ENCODE measurements around the gene CLEC4M.

CLEC4M gene

GRCh38 chr19:7787602-7788177, 24.6 kb downstream of the CLEC4M start:
- H3K4me3 ChIP-seq (ENCODE audit: insufficient read depth, low read length, poor library complexity, severe bottlenecking) = no peak overlapping the region
- H3K27ac ChIP-seq (ENCODE audit: low read depth, low read length) = no peak overlapping the region
- no peak overlapping the region for H3K9ac ChIP-seq (ENCODE audit: low read length)
- H3K27me3 ChIP-seq (ENCODE audit: low read length) = no peaks in the 10 kb centered on the region
- no peaks in the 10 kb centered on the region for H3K79me2 ChIP-seq (ENCODE audit: insufficient read depth, low read length)
- no peak overlapping the region for H2AFZ ChIP-seq (ENCODE audit: low read depth, low read length, severe bottlenecking)
- H3K4me2 ChIP-seq (ENCODE audit: low read depth, low read length, poor library complexity, severe bottlenecking) = no peak overlapping the region
- no peaks in the 10 kb centered on the region for H4K20me1 ChIP-seq (ENCODE audit: low read depth, low read length)
- TF ChIP-seq CTCF (IDR thresholded peaks at IDR 0.05; ENCODE audit: insufficient read depth, low read length, poor library complexity, severe bottlenecking) = no peak
- no peak for TF ChIP-seq EZH2phosphoT487 (conservative IDR thresholded peaks at IDR 0.05; ENCODE audit: low read length)
- H3K9me3 ChIP-seq (ENCODE audit: insufficient read depth, low read length) = peaks cover 6% of the 10 kb centered on the region; the same call in 1 of the 2 replicates
- H3F3A ChIP-seq (ENCODE audit: insufficient read depth) = no peaks in the 10 kb centered on the region
- no peaks in the 10 kb centered on the region for H3K36me3 ChIP-seq (ENCODE audit: low read length)
- H3K9me2 ChIP-seq (replicated peaks; ENCODE audit: insufficient read depth, low read length) = no peaks in the 10 kb centered on the region

GRCh38 chr19:7788178-7788932, 25.3 kb downstream of the CLEC4M start:
- Histone ChIP-seq H3K27me3 (ENCODE audit: low read length) (no peaks in the 10 kb centered on the region), H3K36me3 (ENCODE audit: low read length) (no peaks in the 10 kb centered on the region), H3F3A (ENCODE audit: insufficient read depth) (no peaks in the 10 kb centered on the region), H3K27ac (ENCODE audit: low read depth, low read length) (no peak overlapping the region), H3K9ac (ENCODE audit: low read length) (no peak overlapping the region), H2AFZ (ENCODE audit: low read depth, low read length, severe bottlenecking) (no peak overlapping the region), H3K4me2 (ENCODE audit: low read depth, low read length, poor library complexity, severe bottlenecking) (no peak overlapping the region), H3K9me3 (ENCODE audit: insufficient read depth, low read length) (peaks cover 6% of the 10 kb centered on the region; the same call in 1 of the 2 replicates), H4K20me1 (ENCODE audit: low read depth, low read length) (no peaks in the 10 kb centered on the region), H3K79me2 (ENCODE audit: insufficient read depth, low read length) (no peaks in the 10 kb centered on the region), H3K4me3 (ENCODE audit: insufficient read depth, low read length, poor library complexity, severe bottlenecking) (no peak overlapping the region), H3K9me2 (replicated peaks; ENCODE audit: insufficient read depth, low read length) (no peaks in the 10 kb centered on the region)
- TF ChIP-seq EZH2phosphoT487 (conservative IDR thresholded peaks at IDR 0.05; ENCODE audit: low read length) (no peak), CTCF (IDR thresholded peaks at IDR 0.05; ENCODE audit: insufficient read depth, low read length, poor library complexity, severe bottlenecking) (no peak)

- Histone ChIP-seq H3K27ac (ENCODE audit: low read depth, low read length) (no peak overlapping the region), H3K79me2 (ENCODE audit: insufficient read depth, low read length) (no peaks in the 10 kb centered on the region), H3K4me2 (ENCODE audit: low read depth, low read length, poor library complexity, severe bottlenecking) (no peak overlapping the region), H3K9ac (ENCODE audit: low read length) (no peak overlapping the region), H3K9me3 (ENCODE audit: insufficient read depth, low read length) (peaks cover 6% of the 10 kb centered on the region; the same call in 1 of the 2 replicates), H3K27me3 (ENCODE audit: low read length) (no peaks in the 10 kb centered on the region), H4K20me1 (ENCODE audit: low read depth, low read length) (no peaks in the 10 kb centered on the region), H3K4me3 (ENCODE audit: insufficient read depth, low read length, poor library complexity, severe bottlenecking) (no peak overlapping the region), H3F3A (ENCODE audit: insufficient read depth) (no peaks in the 10 kb centered on the region), H3K36me3 (ENCODE audit: low read length) (no peaks in the 10 kb centered on the region), H2AFZ (ENCODE audit: low read depth, low read length, severe bottlenecking) (no peak overlapping the region), H3K9me2 (replicated peaks; ENCODE audit: insufficient read depth, low read length) (no peaks in the 10 kb centered on the region)
- TF ChIP-seq CTCF (IDR thresholded peaks at IDR 0.05; ENCODE audit: insufficient read depth, low read length, poor library complexity, severe bottlenecking) (no peak), EZH2phosphoT487 (conservative IDR thresholded peaks at IDR 0.05; ENCODE audit: low read length) (no peak)
Observed at GRCh38 chr19:7788933-7789323, 25.9 kb downstream of the CLEC4M start.

All from SU-DHL-6 (cell line).